NCI-H2029 treated with DMSO at 0.1 percent for 48 hours (cell line): ENCODE measurements around the gene KCTD20.
"Not testable (repeated sequence)": the region's sequence is repeated elsewhere in the genome, so short reads cannot be mapped to it uniquely, and the experiment has no call there.

Source experiments
- DNase-seq: peaks from one replicate; lab custom pipeline; 2025; lab: John Stamatoyannopoulos, UW

KCTD20 gene

GRCh38 chr6:36442671-36443470 lies at the start of gene KCTD20, which contains the start of gene PXT1:
Gene KCTD20, plus strand, starts transcription at chr6:36443000. Its CDS starts 27,098 bp downstream, at chr6:36470098.
Gene PXT1, minus strand, starts transcription at chr6:36442854. Its CDS starts 16,772 bp downstream, at chr6:36426082.
- DNase-seq = peak; percentile 60

GRCh38 chr6:36399970-36400369 lies 42.8 kb upstream of the KCTD20 start:
- no peak for DNase-seq

- no peak for DNase-seq
Observed at GRCh38 chr6:36402481-36402880, 40.3 kb upstream of the KCTD20 start.

- no peak for DNase-seq
Observed at GRCh38 chr6:36404164-36404563, 38.6 kb upstream of the KCTD20 start.

GRCh38 chr6:36409718-36410117 lies 33.1 kb upstream of the KCTD20 start:
- not testable (repeated sequence) for DNase-seq

GRCh38 chr6:36413489-36414480 lies 29.0 kb upstream of the KCTD20 start:
- no peak for DNase-seq

- no peak for DNase-seq
Observed at GRCh38 chr6:36414481-36414880, 28.3 kb upstream of the KCTD20 start.

- DNase-seq = no peak
Observed at GRCh38 chr6:36418558-36418957, 24.2 kb upstream of the KCTD20 start.

GRCh38 chr6:36419310-36419709 lies 23.5 kb upstream of the KCTD20 start:
- DNase-seq = no peak

- no peak for DNase-seq
Observed at GRCh38 chr6:36422714-36423100, 20.1 kb upstream of the KCTD20 start.

- peak; percentile 97 for DNase-seq
Observed at GRCh38 chr6:36423101-36423824, 19.5 kb upstream of the KCTD20 start.

GRCh38 chr6:36426622-36427021 lies 16.2 kb upstream of the KCTD20 start:
- no peak for DNase-seq

- DNase-seq = no peak
Observed at GRCh38 chr6:36428911-36429310, 13.9 kb upstream of the KCTD20 start.

- DNase-seq = no peak
Observed at GRCh38 chr6:36430351-36430750, 12.4 kb upstream of the KCTD20 start.

- DNase-seq = no peak
Observed at GRCh38 chr6:36431197-36431596, 11.6 kb upstream of the KCTD20 start.

- no peak for DNase-seq
Observed at GRCh38 chr6:36432151-36432671, 10.6 kb upstream of the KCTD20 start.

- DNase-seq = no peak
Observed at GRCh38 chr6:36436466-36436865, 6.3 kb upstream of the KCTD20 start.

GRCh38 chr6:36441307-36441894 lies 1.4 kb upstream of the KCTD20 start:
- DNase-seq = peak; percentile 90

GRCh38 chr6:36442103-36442670 lies 613 bp upstream of the KCTD20 start:
- DNase-seq = no peak

- DNase-seq = no peak
Observed at GRCh38 chr6:36443471-36444428, 950 bp downstream of the KCTD20 start.
